ENCODE measurements around the gene SEC11A.

SEC11A gene

DNA sequence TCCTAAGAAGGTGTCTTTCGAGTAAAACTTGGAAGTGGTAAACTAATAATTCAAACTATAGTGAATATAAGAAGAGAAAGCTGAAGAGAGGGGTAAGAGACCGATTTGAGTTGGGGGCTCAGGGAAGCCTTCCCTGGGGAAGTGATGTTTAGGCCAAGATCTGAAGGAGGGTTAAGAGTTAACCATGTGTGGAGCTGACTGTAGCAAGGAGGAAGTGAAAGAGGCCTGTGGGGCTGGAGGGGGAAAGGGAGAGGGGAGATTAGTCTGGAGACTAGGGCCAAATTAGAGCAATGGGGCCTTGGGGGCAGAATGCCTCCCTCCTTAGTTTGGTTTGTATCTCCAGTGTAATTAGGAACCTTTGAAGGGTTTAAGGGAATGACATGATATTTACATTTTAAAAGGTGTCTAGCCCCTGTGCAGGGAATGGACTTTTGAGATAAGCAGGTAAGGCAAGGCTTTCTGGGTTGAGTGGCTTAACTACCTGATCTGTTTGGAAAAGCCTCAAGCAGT, 34.7 kb upstream of the SEC11A start:
- TF ChIP-seq, protein P1, sequence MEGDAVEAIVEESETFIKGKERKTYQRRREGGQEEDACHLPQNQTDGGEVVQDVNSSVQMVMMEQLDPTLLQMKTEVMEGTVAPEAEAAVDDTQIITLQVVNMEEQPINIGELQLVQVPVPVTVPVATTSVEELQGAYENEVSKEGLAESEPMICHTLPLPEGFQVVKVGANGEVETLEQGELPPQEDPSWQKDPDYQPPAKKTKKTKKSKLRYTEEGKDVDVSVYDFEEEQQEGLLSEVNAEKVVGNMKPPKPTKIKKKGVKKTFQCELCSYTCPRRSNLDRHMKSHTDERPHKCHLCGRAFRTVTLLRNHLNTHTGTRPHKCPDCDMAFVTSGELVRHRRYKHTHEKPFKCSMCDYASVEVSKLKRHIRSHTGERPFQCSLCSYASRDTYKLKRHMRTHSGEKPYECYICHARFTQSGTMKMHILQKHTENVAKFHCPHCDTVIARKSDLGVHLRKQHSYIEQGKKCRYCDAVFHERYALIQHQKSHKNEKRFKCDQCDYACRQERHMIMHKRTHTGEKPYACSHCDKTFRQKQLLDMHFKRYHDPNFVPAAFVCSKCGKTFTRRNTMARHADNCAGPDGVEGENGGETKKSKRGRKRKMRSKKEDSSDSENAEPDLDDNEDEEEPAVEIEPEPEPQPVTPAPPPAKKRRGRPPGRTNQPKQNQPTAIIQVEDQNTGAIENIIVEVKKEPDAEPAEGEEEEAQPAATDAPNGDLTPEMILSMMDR (IDR thresholded peaks at IDR 0.05; ENCODE audit: borderline replicate concordance, control extremely low read depth, extremely low read depth, insufficient read depth, missing control alignments): no peak
- in situ Hi-C loops (cut with MboI; ENCODE audit: low sequenced_read_pairs, unreplicated experiment): no loop called here
- peak; percentile 50 for DNase-seq (ENCODE audit: low spot score)

DNA sequence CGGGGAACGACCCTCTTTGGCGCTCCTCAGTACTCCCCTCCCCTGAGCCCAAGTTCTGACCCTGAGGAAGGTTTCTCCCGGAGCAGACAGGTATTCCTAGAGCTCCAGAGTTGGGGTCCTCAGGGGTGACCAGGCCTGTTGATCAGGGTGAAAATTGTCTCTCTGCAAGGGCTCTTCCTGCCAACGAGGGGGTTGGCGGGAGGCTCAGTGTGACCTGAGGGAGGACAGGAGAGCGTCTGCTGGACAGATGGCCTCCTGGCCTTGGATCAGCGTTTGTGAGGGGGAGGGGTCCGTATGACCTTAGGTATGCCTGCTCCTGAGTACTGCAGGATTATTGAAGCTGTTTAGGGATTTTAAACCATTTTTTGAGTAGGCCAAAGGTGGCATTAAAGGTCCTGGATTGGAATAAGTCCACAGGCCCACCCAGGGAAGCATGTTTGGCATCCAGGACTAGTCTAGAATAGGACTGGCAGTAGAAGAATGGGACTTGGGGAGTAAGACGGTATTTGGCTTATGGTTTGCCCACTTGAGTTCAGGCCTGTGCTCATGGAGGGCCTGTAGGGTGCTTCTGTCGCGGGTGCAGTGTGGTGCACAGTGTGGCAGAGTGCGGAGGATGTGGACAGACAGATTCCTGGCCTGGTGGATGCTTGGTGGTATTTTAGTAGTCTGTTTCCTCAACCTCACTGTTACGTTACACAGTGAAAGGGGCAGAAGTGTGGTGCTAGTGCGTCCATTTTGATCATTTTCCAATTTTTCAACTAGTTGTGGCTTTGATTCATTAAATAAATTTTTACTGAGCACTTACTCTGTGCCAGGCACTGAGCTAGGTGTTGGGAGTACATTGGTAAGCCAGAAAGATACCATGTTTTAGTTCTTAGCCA, 33.4 kb upstream of the SEC11A start:
- in situ Hi-C loops (cut with MboI; ENCODE audit: low sequenced_read_pairs, unreplicated experiment): no loop called here
- TF ChIP-seq, protein P1 (IDR thresholded peaks at IDR 0.05; ENCODE audit: borderline replicate concordance, control extremely low read depth, extremely low read depth, insufficient read depth, missing control alignments): no peak
- no peak for DNase-seq (ENCODE audit: low spot score)

DNA sequence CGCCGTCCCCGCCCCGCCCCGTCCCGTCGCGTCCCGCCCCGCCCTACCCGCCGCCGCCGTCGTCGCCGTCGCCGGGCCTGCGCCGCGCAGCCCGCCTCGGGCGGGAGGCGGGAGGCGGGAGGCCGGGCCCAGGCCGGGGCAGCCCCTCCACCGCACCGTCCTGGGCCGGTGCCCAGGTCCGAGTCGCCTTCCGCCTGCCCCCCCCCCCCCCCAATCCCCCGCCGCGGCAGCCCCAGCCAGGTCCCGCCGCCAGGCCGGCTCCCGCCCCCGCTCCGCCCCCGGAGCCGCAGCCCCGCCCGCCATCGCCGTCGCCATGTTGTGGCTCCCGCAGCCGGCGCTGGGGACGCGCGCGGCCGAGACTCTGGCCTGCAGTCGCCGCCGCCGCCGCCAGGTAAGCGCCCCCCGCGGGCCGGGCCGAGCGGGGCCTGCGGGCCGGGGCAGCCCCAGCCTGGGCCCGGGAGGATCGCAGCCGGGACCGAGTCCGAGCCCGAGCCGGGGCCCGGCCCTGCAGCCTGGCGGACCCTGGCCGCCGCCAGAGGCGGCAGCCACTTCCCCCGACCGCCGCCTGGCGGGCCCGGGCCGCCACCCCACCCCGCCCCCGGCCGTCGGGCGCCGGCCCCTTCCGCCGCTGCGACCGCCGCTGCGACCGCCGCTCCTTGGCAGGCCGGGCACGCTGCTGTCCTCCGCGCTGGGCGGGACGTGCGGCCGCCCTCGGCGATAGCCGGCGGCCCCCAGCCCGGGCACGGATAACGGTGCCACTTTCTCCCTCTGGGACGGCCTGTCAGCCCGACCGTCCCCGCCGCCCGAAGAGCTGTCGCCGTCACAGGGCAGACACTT, 32.6 kb upstream of the SEC11A start, which contains the start of gene ZNF592:
Gene ZNF592 (plus strand): TSS at position 319 of the 837 bp plus-strand sequence. CDS start 34,084 bp downstream, outside the sequence.
- in situ Hi-C loops (cut with MboI; ENCODE audit: low sequenced_read_pairs, unreplicated experiment): no loop called here
- peak; percentile 82 for DNase-seq (ENCODE audit: low spot score)
- TF ChIP-seq, protein P1 (IDR thresholded peaks at IDR 0.05; ENCODE audit: borderline replicate concordance, control extremely low read depth, extremely low read depth, insufficient read depth, missing control alignments): no peak

DNA sequence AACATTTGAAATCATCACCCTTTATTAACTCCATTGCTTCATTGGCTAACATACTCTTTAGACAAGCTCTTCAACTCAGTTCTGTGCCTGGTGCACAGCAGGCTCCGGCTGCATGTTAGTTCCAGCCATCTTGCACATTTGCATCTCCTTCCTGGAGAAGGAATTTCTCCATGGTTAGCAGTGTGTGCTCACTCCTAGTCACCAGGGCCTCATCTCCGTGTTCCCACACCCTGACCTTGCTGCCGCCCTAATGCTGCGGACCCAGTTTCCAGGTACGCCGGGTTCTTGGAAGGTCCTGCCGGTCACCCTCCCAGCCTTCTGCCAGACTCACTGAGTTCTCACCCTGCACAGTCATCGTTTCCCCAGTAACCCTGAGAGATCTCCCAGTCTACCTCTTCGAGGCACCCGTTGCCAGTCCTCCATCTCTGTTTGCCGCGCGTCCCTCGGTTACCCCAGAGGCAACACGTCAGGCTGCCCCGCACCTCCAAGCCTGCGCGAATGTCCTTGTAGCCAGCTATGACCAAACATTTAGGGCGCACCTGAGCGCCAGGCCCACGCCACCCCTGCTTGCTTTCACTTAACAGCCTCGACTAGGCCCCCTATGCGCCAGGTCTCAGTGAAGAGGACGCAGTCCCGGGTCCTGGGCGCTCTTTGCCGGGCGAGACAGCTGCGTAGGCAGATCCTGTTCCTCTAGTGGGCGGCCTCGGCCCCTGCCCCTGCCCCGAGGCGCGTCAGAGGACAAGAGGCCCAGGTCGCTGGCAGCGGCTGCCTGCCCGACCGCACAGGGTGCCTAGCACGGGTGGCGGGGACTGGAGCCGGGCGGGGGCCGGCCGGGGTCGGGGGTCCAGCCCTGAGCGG, 31.7 kb upstream of the SEC11A start:
- peak; percentile 73 for DNase-seq (ENCODE audit: low spot score)
- TF ChIP-seq, protein P1 (IDR thresholded peaks at IDR 0.05; ENCODE audit: borderline replicate concordance, control extremely low read depth, extremely low read depth, insufficient read depth, missing control alignments): no peak
- in situ Hi-C loops (cut with MboI; ENCODE audit: low sequenced_read_pairs, unreplicated experiment): no loop called here

DNA sequence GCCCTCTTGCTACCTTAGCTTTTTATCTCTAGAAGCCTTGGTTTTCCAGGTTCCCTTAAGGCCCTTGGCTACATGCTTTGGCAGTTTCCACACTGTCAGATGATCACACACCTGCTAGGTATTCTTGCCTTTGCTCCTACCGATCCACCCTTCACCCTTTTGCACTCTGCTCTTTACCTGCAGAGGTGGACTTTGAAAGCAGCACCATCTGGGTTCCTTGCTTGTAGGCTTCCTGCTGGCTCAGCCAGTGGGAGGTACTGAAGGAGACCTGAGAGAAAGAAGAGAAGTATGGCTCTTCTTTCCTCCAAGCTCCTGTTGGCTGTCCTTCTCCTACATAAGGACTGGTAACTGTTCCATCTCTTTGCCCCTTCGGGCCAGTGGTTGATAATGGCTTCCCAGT, 25.2 kb upstream of the SEC11A start:
- no peak for DNase-seq (ENCODE audit: low spot score)

More for the DNA sequence above, 25.2 kb upstream of the SEC11A start:
- TF ChIP-seq, protein P1 (IDR thresholded peaks at IDR 0.05; ENCODE audit: borderline replicate concordance, control extremely low read depth, extremely low read depth, insufficient read depth, missing control alignments): no peak
- in situ Hi-C loops (cut with MboI; ENCODE audit: low sequenced_read_pairs, unreplicated experiment): no loop called here
